Measurements from ENCODE around the gene ADAR. TPM values are rescaled to one million over a fixed set of nuclear protein-coding genes. Genes with fewer than 3 reads are reported as not detected.

ADAR gene
- total and polyA plus RNA-seq, 11 donors, result 16.0 to 117 (median 54.3) TPM

GRCh38 chr1:154556422-154556821 lies 51.6 kb downstream of the ADAR start:
- no peak for ATAC-seq
- intact Hi-C loops (cut with DNase I), result loop anchor here in 7 of 10 donors (5.0 to 10.0 kb wide), 10 partner anchors 51 to 528 kb away; partner anchors contain the start of genes IL6R (in 2 of the 7), ADAR (in 1 of the 7) and PMVK (in 1 of the 7)
- H3K4me3 ChIP-seq, result peak overlapping the region in 9 of 12 donors; percentile 75 to 98 (median 96)
- WGBS, 4 donors, result 13 to 19% (median 17%) methylated on average over 3 to 4 of the region's 4 CpGs
- H3K36me3 ChIP-seq, result peaks cover 2 to 50% (median 44%) of the 10 kb centered on the region in 9 donors
- H3K27me3 ChIP-seq, result no peaks in the 10 kb centered on the region
- DNase-seq, result peak in 4 of 5 donors; percentile 39 to 53 (median 43)
- TF ChIP-seq CTCF (IDR thresholded peaks at IDR 0.05) (no peak), POLR2A (IDR thresholded peaks at IDR 0.05) (no peak)
- peak overlapping the region in 11 of 12 donors; percentile 3 to 97 (median 92) for H3K27ac ChIP-seq
- peaks cover 3 to 44% (median 27%) of the 10 kb centered on the region in 12 donors for H3K4me1 ChIP-seq
- H3K9me3 ChIP-seq, result no peaks in the 10 kb centered on the region

GRCh38 chr1:154553056-154554030 lies 54.6 kb downstream of the ADAR start:
- no peaks in the 10 kb centered on the region for H3K27me3 ChIP-seq
- peaks cover 3 to 44% (median 30%) of the 10 kb centered on the region in 12 donors for H3K4me1 ChIP-seq
- no peaks in the 10 kb centered on the region for H3K9me3 ChIP-seq
- peaks cover 5 to 79% (median 74%) of the 10 kb centered on the region in 9 donors for H3K36me3 ChIP-seq
- ATAC-seq, result no peak
- whole genome bisulfite sequencing, 4 donors, result 44 to 55% (median 55%) methylated on average over 12 of the region's 12 CpGs
- DNase-seq, result no peak
- intact Hi-C loops (cut with DNase I), result loop anchor here in 3 of 10 donors (10.0 kb wide), 3 partner anchors 149 to 531 kb away; partner anchors contain the start of gene IL6R (in 1 of the 3)
- peak overlapping the region in 1 of 12 donors; percentile 9 for H3K27ac ChIP-seq
- TF ChIP-seq POLR2A (IDR thresholded peaks at IDR 0.05), result no peak
- no peak for TF ChIP-seq CTCF (IDR thresholded peaks at IDR 0.05)
- H3K4me3 ChIP-seq, result no peak overlapping the region

GRCh38 chr1:154552036-154552435 lies 56.0 kb downstream of the ADAR start:
- 87 to 95% (median 93%) methylated on average over 6 of the region's 6 CpGs for whole genome bisulfite sequencing, 4 donors
- peaks cover 5 to 87% (median 74%) of the 10 kb centered on the region in 9 donors for H3K36me3 ChIP-seq
- peaks cover 2 to 45% (median 30%) of the 10 kb centered on the region in 12 donors for H3K4me1 ChIP-seq
- H3K27ac ChIP-seq, result no peak overlapping the region
- ATAC-seq (no peak), DNase-seq (no peak)
- intact Hi-C loops (cut with DNase I), result loop anchor here in 3 of 10 donors (10.0 kb wide), 3 partner anchors 147 to 533 kb away; partner anchors contain the start of gene IL6R (in 1 of the 3)
- TF ChIP-seq CTCF (IDR thresholded peaks at IDR 0.05), result no peak
- TF ChIP-seq POLR2A (IDR thresholded peaks at IDR 0.05), result no peak
- H3K4me3 ChIP-seq, result no peak overlapping the region
- H3K27me3 ChIP-seq, result no peaks in the 10 kb centered on the region
- no peaks in the 10 kb centered on the region for H3K9me3 ChIP-seq

GRCh38 chr1:154551474-154551873 lies 56.5 kb downstream of the ADAR start:
- peaks cover 0 to 40% (median 24%) of the 10 kb centered on the region in 12 donors for H3K4me1 ChIP-seq
- H3K9me3 ChIP-seq, result no peaks in the 10 kb centered on the region
- no peak overlapping the region for H3K27ac ChIP-seq
- no peaks in the 10 kb centered on the region for H3K27me3 ChIP-seq
- TF ChIP-seq CTCF (IDR thresholded peaks at IDR 0.05), result no peak
- TF ChIP-seq POLR2A (IDR thresholded peaks at IDR 0.05), result no peak
- peaks cover 5 to 87% (median 74%) of the 10 kb centered on the region in 9 donors for H3K36me3 ChIP-seq
- ATAC-seq (no peak), DNase-seq (no peak)
- no peak overlapping the region for H3K4me3 ChIP-seq
- intact Hi-C loops (cut with DNase I), result loop anchor here in 3 of 10 donors (10.0 kb wide), 3 partner anchors 147 to 533 kb away; partner anchors contain the start of gene IL6R (in 1 of the 3)
- WGBS, 4 donors, result 94 to 100% (median 95%) methylated on average over 2 to 4 of the region's 4 CpGs
